WTC11 (cell line): Measurements from ENCODE around the gene BCAM.

Source experiments
- PREB ChIP-seq: sonication (generic); formaldehyde crosslinking; IDR thresholded peaks from 2 replicates; pipeline ENCODE4 v1.8.1; 2022; ENCODE audit warnings: mild to moderate bottlenecking, missing genetic modification reagents, moderate library complexity, borderline replicate concordance
- TP53 ChIP-seq: sonication (generic); formaldehyde crosslinking; IDR thresholded peaks from 2 replicates; pipeline ENCODE4 v1.8.1; 2023; ENCODE audit warnings: mild to moderate bottlenecking, missing genetic modification reagents
- ZNF512 ChIP-seq: sonication (generic); formaldehyde crosslinking; IDR thresholded peaks from 2 replicates; pipeline ENCODE4 v1.8.1; 2022; ENCODE audit warnings: missing genetic modification reagents, borderline replicate concordance
- TF ChIP-seq, protein P1 (sequence below): fragments of 200-600 bp; IDR thresholded peaks from 2 replicates; pipeline ENCODE4 v1.8.0; 2022; ENCODE audit warnings: antibody characterized with exemption

- TF ChIP-seq, protein P1, sequence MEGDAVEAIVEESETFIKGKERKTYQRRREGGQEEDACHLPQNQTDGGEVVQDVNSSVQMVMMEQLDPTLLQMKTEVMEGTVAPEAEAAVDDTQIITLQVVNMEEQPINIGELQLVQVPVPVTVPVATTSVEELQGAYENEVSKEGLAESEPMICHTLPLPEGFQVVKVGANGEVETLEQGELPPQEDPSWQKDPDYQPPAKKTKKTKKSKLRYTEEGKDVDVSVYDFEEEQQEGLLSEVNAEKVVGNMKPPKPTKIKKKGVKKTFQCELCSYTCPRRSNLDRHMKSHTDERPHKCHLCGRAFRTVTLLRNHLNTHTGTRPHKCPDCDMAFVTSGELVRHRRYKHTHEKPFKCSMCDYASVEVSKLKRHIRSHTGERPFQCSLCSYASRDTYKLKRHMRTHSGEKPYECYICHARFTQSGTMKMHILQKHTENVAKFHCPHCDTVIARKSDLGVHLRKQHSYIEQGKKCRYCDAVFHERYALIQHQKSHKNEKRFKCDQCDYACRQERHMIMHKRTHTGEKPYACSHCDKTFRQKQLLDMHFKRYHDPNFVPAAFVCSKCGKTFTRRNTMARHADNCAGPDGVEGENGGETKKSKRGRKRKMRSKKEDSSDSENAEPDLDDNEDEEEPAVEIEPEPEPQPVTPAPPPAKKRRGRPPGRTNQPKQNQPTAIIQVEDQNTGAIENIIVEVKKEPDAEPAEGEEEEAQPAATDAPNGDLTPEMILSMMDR: no peak
- TF ChIP-seq PREB (CRISPR knock-in tag): no peak
- no peak for TF ChIP-seq TP53 (CRISPR knock-in tag)
- TF ChIP-seq ZNF512: no peak
Measured at GRCh38 chr19:44848812-44849447, 40.0 kb downstream of the BCAM start.
